Endothelial cell (in vitro differentiated cells): ENCODE data around the gene EVA1B. TPM values are rescaled to one million over a fixed set of nuclear protein-coding genes. Genes with fewer than 3 reads are reported as not detected.

Experiments used
- DNase-seq: peaks from one replicate; pipeline ENCODE4 v3.0.0; 2021; ENCODE audit warnings: low spot score
- H3K27ac Mint-ChIP-seq: one replicate; pipeline ENCODE4 v1.8.0; 2021; ENCODE audit warnings: mixed read lengths, inconsistent platforms; ENCODE audit not compliant: unreplicated experiment
- H3K27me3 Mint-ChIP-seq: one replicate; pipeline ENCODE4 v1.8.0; 2021; ENCODE audit warnings: mild to moderate bottlenecking, moderate library complexity, mixed read lengths, inconsistent platforms; ENCODE audit not compliant: unreplicated experiment
- H3K36me3 Mint-ChIP-seq: one replicate; pipeline ENCODE4 v1.8.0; 2021; ENCODE audit warnings: mild to moderate bottlenecking, low read depth, mixed read lengths, inconsistent platforms; ENCODE audit not compliant: unreplicated experiment
- H3K4me1 Mint-ChIP-seq: one replicate; pipeline ENCODE4 v1.8.0; 2021; ENCODE audit warnings: mild to moderate bottlenecking, mixed read lengths, inconsistent platforms; ENCODE audit not compliant: unreplicated experiment
- H3K4me3 Mint-ChIP-seq: one replicate; pipeline ENCODE4 v1.8.0; 2021; ENCODE audit warnings: mild to moderate bottlenecking, mixed read lengths, inconsistent platforms; ENCODE audit not compliant: unreplicated experiment
- H3K9me3 Mint-ChIP-seq: one replicate; pipeline ENCODE4 v1.8.0; 2021; ENCODE audit warnings: mixed read lengths, inconsistent platforms; ENCODE audit not compliant: unreplicated experiment
- total RNA-seq: library from RNA; stranded (reverse); fragmentation: NEBNext Ultra II Directional; extraction: Animal tissue kit (Norgen Biotek cat#: 25700); gene quantifications from one replicate; pipeline ENCODE4 v1.2.1, GENCODE V29; 2021; ENCODE audit not compliant: unreplicated experiment
- TF ChIP-seq, protein P1 (sequence below): fragments of 200-600 bp; sonication (generic); IDR thresholded peaks from one replicate; pipeline ENCODE4 v1.5.0; 2021; ENCODE audit warnings: antibody characterized with exemption; ENCODE audit not compliant: unreplicated experiment

Gene EVA1B
- total RNA-seq, 1 donor from 2014 or later: 87.9 TPM

DNA sequence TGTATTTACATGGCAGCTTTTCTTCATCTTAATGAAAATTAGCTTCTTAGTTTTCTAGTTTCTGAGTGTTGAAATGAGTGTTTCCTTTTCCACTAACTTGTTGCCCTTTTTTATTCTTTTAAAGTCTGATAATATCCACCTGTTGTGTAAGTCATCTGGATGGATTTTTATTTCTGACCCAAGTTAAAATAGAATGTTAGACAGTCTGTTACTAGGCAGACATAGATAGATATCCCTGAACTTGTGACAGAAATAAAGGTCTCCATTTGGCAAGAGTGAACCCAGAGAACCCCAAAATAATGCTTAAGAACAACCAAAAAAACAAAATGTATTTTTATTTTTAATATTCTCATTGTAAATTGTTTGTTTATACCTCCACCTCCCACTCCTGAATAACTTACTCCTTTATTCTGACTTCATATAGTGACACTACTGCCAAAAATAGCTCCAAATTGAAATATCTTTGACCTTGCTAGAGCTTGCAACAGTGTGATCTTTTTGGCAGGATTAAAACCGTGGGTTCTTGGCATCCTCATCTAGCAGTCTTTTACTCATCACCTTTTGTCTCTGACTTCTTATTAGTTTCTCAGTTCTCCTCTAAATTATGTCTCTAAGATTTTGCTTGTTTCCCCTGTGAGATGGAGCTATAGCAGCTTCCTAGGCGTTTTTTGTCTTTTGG, 44.2 kb downstream of the EVA1B start:
- TF ChIP-seq, protein P1, sequence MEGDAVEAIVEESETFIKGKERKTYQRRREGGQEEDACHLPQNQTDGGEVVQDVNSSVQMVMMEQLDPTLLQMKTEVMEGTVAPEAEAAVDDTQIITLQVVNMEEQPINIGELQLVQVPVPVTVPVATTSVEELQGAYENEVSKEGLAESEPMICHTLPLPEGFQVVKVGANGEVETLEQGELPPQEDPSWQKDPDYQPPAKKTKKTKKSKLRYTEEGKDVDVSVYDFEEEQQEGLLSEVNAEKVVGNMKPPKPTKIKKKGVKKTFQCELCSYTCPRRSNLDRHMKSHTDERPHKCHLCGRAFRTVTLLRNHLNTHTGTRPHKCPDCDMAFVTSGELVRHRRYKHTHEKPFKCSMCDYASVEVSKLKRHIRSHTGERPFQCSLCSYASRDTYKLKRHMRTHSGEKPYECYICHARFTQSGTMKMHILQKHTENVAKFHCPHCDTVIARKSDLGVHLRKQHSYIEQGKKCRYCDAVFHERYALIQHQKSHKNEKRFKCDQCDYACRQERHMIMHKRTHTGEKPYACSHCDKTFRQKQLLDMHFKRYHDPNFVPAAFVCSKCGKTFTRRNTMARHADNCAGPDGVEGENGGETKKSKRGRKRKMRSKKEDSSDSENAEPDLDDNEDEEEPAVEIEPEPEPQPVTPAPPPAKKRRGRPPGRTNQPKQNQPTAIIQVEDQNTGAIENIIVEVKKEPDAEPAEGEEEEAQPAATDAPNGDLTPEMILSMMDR: no peak
- no peak overlapping the region for H3K4me3 Mint-ChIP-seq
- peaks cover 4% of the 10 kb centered on the region for H3K4me1 Mint-ChIP-seq
- H3K9me3 Mint-ChIP-seq: no peaks in the 10 kb centered on the region
- no peak for DNase-seq
- H3K27me3 Mint-ChIP-seq: no peaks in the 10 kb centered on the region
- peak overlapping the region; percentile 36 for H3K27ac Mint-ChIP-seq
- peaks cover 1% of the 10 kb centered on the region for H3K36me3 Mint-ChIP-seq

DNA sequence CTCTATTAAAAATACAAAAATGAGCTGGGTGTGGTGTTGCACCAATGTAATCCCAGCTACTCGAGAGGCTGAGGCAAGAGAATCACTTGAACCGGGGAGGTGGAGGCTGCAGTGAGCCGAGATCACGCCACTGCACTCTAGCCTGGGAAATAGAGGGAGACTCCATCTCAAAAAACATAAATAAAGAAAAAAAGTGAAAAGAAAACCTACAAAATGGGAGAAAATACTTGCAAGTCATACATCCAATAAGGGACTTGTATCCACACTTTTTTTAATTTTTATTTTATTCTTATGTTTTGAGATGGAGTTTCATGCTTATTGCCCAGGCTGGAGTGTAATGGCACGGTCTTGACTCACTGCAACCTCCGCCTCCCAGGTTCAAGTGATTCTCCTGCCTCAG, 46.8 kb downstream of the EVA1B start:
- Mint-ChIP-seq H3K27ac (no peak overlapping the region), H3K27me3 (no peaks in the 10 kb centered on the region), H3K4me3 (no peak overlapping the region), H3K4me1 (no peaks in the 10 kb centered on the region), H3K9me3 (no peaks in the 10 kb centered on the region), H3K36me3 (peaks cover 4% of the 10 kb centered on the region)
- DNase-seq: no peak
- TF ChIP-seq, protein P1: no peak

DNA sequence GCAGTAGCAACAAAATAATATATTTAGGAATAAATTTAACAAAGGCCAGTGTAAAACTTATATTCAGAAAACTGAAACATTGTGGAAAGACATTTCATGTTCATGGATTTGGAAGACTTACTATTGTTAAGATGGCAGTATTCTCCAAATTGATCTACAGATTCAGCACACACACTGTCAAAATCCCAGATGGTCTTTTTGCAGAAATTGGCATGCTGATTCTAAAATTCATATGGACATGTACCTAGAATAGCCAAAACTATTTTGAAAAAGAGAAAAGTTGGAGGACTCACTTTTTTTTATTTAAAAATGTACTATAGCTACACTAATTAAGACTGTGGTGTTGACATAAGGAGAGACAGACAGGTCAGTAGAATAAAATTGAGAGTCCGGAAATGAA, 49.2 kb downstream of the EVA1B start:
- DNase-seq: no peak
- Mint-ChIP-seq H3K4me1 (no peaks in the 10 kb centered on the region), H3K9me3 (no peaks in the 10 kb centered on the region), H3K27ac (no peak overlapping the region), H3K27me3 (peaks cover 3% of the 10 kb centered on the region), H3K36me3 (peaks cover 4% of the 10 kb centered on the region), H3K4me3 (no peak overlapping the region)
- TF ChIP-seq, protein P1: no peak

DNA sequence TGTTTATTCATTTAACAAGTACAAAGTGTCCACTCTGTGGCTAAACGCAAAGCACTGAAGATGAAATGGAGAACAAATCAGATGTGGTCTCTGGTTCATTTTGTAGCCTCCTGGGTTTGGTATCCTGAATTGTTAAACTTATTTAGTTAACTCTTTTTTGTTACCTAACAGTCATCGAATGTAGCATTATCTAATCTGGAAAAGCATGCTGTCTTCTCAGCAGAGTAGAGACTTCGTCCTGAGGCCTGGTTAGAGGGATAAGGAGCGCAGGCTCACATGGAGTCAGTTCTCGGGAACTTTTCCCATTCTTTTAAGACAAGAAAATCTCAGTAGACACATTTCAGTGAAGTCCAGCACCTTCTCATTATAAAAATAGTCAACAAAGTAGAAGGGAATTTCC, 50.4 kb downstream of the EVA1B start:
- no peak for DNase-seq
- Mint-ChIP-seq H3K9me3 (no peaks in the 10 kb centered on the region), H3K36me3 (peaks cover 4% of the 10 kb centered on the region), H3K27ac (peak overlapping the region; percentile 30), H3K4me3 (no peak overlapping the region), H3K4me1 (no peaks in the 10 kb centered on the region), H3K27me3 (peaks cover 3% of the 10 kb centered on the region)
- TF ChIP-seq, protein P1: no peak

Other genes starting within 250 kb of the EVA1B start
- 0.80 TPM for gene TEKT2, start 239.6 kb downstream of the EVA1B start, total RNA-seq
- gene ADPRS, start 234.8 kb downstream of the EVA1B start, total RNA-seq: 24.2 TPM
- gene COL8A2, start 198.4 kb downstream of the EVA1B start, total RNA-seq: 0.13 TPM
- gene TRAPPC3, start 174.2 kb downstream of the EVA1B start, total RNA-seq: 50.7 TPM
- 189 TPM for gene MAP7D1, start 167.5 kb downstream of the EVA1B start, total RNA-seq
- 129 TPM for gene THRAP3, start 99.2 kb downstream of the EVA1B start, total RNA-seq
- 4.8 TPM for gene SH3D21, start 17.3 kb downstream of the EVA1B start, total RNA-seq
- gene STK40, start 62.3 kb upstream of the EVA1B start, total RNA-seq: 37.3 TPM
- gene LSM10, start 74.3 kb upstream of the EVA1B start, total RNA-seq: 22.3 TPM
- 5.1 TPM for gene OSCP1, start 126.8 kb upstream of the EVA1B start, total RNA-seq
- gene MRPS15, start 140.7 kb upstream of the EVA1B start, total RNA-seq: 78.8 TPM
- 1.4 TPM for gene CSF3R, start 159.3 kb upstream of the EVA1B start, total RNA-seq